HG03060 (cell line): ENCODE data around the gene NLRP3.
"Not testable (repeated sequence)": the region's sequence is repeated elsewhere in the genome, so short reads cannot be mapped to it uniquely, and the experiment has no call there.

ENCODE experiments used
- ATAC-seq: cut with Tn5 transposase; IDR thresholded peaks from one replicate; pipeline ENCODE4 v1.9.1; 2021; ENCODE audit warnings: low read depth, moderate number of reproducible peaks; ENCODE audit not compliant: unreplicated experiment

The NLRP3 gene

DNA sequence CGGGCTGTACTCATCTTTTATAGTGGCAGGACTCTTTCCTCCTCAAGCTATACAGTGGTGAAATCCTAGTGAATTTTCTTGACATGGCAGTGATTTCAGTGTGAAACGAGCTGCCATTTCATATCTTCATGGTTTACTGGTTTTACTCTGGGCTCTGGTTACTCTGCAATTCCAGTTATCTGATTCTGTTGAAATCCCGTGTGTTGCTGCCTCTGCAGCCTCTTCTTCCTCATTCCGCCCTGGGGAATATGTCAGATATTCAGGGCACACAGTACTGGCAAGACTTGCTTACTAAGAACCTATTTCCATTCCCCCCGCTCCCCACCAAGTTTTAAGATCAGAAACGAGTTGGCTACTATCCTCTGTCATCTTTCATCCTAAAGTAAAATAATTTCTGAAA lies 49.8 kb downstream of the NLRP3 start:
- no peak for ATAC-seq

DNA sequence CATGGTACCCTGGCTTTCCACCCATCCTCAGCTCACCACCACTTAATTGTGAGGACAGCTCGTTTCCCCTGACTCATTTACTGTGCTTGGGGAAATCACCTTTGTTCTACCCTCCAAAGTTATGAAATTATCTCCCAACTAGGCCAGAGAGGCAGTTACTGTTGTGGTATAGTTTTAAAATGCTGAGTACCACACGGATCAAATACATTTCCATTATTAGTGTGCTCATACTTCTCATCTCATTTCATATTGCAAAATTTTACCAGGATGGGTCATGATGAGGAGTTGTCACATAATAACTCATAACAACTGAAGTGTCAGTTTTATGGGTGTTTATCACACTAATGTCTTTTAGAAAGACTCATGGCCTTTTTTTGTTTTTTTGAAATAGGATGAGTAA lies 51.2 kb downstream of the NLRP3 start:
- no peak for ATAC-seq

DNA sequence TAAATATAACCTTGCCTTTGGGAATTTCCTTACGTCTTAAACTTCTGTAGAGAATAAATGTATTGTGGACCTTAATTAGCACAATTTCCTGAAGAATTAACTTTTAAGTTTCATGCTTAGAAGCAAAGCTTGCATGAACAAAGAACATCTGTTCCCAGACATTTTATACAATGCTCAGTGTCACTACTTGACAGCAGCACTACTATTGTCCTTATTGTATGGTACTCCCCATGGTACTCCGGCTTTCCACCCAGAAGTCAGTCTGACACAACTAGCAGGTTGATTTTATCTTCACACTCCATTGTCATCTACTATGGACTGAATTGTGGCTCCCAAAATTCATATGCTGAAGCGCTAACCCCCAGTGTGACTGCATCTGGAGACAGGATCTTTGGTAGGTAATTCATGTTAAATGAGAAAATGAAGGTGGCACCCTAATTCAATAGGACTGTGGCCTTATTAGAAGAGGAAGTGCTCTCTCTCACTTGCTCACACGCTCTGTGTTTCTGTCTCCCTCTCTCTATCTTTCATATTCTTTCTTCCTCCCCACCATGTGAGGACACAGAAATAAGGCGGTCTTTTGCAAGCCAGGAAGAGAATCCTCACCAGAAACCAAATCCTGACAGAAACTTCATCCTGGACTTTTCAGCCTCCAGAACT lies 52.6 kb downstream of the NLRP3 start:
- no peak for ATAC-seq

DNA sequence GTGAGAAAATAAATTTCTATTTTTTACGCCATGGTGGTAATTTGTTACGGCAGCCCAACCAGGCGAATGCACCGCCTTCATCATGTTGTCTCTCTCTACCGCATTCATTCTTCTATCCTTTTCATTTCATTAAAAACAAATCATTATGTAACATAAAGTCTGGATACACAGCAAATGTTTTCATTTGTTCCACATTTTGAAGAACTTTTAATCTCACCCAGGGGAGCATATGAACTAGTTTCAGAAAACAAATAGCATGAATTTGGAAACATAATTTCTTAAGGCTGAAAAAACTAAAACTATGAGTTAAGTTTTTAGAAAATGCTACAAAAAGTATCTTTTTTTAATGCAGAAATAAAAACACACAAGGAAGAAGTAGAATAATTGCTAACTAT lies 53.2 kb downstream of the NLRP3 start:
- ATAC-seq, result no peak

DNA sequence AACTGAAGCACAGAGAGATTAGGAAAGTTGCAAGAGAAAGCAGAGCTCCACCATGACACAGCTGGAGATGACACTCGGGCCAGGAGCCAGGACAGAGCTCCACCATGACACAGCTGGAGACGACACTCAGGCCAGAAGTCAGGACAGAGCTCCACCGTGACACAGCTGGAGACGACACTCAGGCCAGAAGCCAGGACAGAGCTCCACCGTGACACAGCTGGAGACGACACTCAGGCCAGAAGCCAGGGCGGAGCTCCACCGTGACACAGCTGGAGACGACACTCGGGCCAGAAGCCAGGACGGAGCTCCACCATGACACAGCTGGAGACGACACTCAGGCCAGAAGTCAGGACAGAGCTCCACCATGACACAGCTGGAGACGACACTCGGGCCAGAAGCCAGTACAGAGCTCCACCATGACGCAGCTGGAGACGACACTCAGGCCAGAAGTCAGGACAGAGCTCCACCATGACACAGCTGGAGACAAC lies 55.0 kb downstream of the NLRP3 start:
- not testable (repeated sequence) for ATAC-seq

DNA sequence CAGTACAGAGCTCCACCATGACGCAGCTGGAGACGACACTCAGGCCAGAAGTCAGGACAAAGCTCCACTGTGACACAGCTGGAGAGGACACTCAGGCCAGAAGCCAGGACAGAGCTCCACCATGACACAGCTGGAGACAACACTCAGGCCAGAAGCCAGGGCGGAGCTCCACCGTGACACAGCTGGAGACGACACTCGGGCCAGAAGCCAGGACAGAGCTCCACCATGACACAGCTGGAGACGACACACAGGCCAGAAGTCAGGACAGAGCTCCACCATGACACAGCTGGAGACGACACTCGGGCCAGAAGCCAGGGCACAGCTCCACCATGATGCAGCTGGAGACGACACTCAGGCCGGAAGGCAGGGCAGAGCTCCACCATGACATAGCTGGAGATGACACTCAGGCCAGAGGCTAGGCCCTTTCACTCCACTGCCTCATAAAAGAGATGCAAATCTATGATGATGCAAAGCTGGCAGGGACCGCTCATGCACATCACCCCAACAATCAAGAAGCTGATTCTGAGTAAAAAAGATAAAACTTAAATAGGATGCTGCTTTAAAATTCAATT lies 55.6 kb downstream of the NLRP3 start:
- no peak for ATAC-seq

DNA sequence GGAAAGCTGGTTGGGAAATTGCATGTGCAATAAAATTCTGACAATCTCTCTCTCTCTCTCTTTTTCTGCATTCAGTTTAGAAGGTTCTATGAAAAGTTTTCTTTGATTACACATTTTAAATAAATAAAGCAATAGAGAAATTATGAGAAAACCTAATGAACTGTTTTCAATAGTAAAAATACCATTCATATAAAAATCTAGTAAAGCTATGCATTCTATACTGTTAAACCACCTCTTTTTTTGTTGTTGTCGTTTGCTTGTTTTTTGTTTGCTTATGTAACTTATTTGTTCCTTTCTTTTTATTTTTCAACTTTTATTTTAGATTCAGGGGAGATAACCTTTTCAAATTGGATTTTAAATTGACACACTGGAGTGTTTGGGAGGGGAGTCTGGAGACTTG lies 56.1 kb downstream of the NLRP3 start:
- ATAC-seq, result no peak

DNA sequence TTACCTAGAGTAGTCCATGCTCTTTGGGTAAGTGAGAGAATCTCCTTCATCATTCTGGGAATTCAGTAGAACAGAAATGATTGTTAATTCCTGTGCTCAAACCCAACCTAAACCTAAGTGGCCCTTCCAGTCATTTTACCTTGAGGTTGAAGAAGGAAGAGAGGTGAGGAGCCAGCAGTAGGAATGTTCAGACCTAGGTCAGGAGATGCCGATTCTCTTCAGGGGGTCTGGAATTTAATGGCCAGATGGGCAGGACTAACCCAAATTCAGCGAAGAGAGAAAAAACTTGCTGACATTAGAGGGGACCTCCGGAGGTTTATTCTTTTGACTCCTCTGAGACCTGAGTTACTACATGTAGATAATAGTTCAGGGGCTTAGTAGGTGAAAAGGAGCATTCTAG lies 58.4 kb downstream of the NLRP3 start:
- ATAC-seq, result no peak

DNA sequence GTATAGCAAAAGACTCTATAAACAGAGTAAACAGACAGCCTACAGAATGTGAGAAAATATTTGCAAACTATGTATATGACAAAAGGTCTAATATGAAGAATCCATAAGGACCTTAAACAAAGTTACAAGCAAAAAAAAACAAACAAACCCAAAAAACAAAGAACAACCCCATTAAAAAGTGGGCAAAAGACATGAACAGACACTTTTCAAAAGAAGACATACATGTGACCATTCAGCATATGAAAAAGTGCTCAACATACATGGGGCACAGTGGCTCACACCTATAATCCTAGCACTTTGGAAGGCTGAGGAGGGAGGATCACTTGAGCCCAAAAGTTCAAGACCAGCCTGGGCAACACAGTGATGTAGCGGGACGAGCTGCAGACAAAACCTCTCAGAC lies 59.8 kb downstream of the NLRP3 start:
- ATAC-seq, result no peak

DNA sequence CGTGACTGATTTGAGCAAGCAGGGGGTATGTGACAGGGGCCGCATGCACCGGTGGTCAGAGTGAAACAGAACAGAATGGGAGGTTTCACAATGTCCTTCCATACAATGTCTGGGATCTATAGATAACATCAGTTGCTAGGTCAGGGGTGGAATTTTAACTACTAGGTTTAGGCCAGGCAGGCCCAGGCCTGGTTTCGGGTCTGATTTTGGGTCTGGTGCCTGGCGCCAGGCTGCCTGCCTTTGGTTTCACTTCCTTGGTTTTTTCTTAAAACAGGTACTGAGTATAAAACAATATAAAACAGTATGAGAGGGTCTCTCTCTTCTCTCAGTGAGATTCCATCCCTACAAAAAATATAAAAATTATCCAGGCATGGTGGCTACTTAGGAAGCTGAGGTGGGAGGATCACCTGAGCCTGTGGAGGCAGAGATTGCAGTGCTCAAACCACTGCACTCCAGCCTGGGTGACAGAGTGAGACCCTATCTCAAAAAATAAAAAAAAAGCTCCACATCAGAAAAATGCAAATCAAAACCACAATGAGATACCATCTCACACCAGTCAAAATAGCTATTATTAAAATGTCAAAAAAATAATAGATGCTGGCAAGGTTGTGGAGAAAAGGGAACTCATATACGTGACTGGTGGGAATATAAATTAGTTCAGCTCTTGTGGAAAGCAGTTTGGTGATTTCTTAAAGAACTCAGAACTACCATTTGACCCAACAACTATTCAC lies 60.5 kb downstream of the NLRP3 start:
- not testable (repeated sequence) for ATAC-seq

DNA sequence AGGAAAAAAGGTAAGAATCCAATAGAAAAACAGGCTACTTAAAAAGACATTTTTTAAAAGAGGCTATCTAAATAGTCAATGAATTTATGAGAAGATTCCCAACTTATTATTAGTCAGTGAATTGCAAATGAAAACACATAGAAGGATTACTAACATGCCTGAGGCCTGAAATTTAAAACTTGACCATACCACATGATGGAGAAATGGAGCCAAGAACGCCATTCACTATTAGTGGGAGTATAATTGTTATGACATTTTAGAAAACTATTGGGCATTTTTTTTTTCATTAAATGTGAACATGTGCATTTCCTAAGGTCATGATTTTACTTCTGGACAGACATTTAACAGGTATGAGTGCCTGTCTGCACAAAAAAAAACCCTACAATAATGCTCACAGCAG lies 66.8 kb downstream of the NLRP3 start:
- no peak for ATAC-seq

DNA sequence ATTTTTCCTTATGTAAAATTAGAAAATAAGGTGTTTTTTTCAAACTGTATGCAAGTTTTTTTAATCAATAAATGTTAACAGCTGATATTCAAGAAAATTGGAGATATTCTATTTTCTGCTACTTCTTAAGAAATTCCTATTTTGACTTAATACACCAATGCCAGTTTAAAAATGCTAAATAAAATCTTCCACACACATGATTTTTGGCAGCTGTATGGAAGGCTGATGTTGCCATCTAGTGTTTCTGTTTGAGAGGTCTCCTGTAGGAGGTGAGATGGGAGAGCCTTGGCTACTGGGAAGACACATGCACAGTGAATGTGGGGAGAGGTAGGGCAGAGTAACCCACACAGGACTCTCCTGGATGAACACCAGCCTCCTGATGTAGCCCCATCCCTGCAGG lies 71.1 kb downstream of the NLRP3 start:
- ATAC-seq, result no peak

DNA sequence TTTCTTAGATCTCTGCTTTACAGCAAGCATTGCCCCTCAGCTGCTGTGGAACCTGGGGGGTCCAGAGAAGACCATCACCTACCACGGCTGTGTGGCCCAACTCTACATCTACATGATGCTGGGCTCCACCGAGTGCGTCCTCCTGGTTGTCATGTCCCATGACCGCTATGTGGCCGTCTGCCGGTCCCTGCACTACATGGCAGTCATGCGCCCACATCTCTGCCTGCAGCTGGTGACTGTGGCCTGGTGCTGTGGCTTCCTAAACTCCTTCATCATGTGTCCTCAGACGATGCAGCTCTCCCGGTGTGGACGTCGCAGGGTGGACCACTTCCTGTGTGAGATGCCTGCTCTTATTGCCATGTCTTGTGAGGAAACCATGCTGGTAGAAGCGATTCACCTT lies 75.4 kb downstream of the NLRP3 start:
- no peak for ATAC-seq

DNA sequence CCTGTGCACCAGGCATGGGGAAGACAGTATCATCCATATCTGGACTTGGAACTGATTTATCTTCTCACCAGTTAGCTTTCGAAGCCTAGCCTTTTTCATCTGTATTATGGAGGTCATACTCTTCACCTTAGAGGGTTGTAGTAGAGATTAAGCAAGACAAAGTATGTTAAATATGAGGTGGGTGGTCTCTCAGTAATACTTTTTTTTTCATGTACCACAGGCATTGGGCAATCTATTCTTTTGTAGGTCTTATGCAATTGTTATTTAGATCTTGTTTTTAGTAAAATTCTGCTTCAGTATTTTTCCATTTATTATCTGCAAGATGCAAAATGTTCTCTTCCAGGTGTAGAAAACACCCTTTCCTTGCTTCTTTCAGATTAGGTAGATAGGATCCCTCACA lies 77.1 kb downstream of the NLRP3 start:
- no peak for ATAC-seq

DNA sequence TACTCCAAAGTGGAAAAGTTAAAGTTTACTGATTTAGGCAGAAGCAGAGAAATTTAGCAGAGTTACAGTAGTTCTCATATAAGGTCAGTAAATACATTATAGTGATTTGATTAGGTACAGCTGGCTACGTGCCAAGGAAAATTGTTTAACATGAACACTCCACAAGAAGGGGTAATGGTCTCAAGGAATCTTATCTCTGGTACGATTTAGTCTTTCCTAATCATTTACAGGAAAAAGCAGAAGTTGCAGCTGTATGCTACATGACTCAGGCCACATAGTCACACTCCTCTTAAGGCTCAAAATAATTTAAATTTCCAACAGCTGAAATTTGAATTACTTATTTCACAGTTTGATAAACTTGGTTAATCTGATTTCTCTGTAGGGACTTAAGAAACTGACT lies 78.8 kb downstream of the NLRP3 start:
- ATAC-seq, result no peak

DNA sequence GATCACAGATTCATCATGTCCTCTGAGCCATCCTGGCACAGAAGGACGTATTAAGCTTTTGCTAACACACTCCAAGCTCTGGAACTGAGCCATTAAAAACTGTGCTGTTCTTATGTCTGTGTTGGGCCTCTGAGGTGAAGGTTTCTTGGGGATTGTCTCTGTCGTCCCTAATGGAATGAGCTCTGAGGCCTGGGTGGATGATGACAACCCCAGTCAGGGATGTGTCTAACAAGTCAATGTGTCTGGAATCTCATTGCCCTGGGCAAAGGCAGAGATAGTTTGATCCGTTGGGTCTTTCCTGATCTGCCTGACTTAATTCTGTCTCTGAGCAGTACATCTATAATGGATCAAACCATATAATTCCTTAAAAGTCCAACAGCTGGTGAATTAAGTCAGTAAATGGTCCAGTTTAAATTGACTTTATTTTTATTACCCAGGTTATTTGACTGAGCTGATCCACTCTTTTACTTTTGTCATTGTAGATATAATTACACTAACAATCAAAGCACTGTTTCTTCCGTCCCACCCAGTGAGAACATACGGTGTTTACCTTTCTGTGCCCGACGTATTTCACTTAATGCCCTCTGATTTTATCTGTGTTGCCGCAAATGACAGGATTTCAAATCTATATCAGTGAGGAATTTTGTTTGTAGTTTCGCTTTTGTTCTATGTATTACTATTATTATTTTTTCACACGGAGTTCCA lies 80.8 kb downstream of the NLRP3 start:
- ATAC-seq, result no peak
